T47D (cell line): ENCODE results near the gene SAP130.

Experiments used
- DNase-seq, 2 experiments: peaks; one replicate each; pipeline versions ENCODE4 v3.0.0 to v3.0.0-alpha.2; 2011 to 2012; ENCODE audit warnings: low read depth in 1 of 2, low spot score in 1 of 2
- JUND ChIP-seq: IDR thresholded peaks from 2 replicates; pipeline ENCODE4 v1.6.1; 2012; ENCODE audit warnings: low read depth
- in situ Hi-C: cut with HindIII; loops from 2 replicates; pipeline ENCODE4 v1.10.0; 2016; ENCODE audit warnings: low sequenced_read_pairs, low pct_unique_long_range_greater_than_20kb

SAP130 gene

DNA sequence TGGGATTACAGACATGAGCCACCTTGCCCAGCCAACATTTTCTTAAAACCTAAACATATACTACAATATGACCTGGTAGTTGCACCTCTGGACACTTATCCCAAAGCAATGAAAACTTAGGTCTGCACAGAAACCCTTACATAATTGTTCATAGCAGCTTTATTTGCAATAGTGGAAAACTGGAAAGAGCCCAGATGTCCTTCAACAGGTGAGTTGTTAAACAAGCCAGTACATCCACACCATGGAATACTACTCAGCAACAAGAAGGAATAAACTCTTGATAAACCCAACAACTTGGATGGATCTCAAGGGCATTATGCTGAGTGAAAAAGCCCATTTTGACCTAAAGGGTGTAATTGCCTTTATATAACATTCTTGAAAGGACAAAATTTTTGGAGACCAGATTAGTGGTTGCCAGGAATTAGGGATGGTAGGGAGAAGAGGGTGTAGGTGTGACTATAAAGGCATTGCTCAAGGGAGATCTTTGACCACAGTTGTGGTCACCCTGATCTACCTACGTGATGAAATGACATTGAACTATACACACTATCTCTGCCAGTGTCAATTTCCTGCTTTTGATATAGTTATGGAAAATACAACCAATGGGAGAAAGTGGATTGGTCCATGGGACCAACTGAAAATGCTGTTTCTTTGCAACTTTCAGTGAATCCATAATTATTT is 130.2 kb downstream of the SAP130 start:
- TF ChIP-seq JUND, result no peak
- no peak for DNase-seq
- in situ Hi-C loops, result no loop called here

- in situ Hi-C loops, result no loop called here
- DNase-seq, result no peak
- TF ChIP-seq JUND, result no peak
These were observed 134.4 kb downstream of the SAP130 start for GRCh38 chr2:127893494-127893893.

DNA sequence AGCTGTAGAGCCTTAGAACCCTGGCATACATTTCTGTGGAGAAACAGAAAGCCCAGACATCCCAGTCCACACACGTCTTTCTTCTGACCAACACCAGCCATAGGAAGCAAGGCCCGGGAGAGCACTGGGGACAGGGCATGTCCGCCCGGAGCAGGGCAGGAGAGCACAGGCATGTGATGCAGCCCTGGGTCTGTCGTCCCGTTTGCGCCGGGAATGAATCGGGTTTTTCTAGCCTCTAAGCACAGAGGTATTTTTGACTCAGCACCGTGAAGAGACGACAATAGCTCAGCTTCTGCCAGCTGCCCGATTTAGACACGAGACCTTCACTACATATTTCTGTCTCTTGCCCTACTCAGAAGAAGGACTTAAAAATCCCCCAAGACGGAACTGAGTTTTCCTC is 134.8 kb downstream of the SAP130 start:
- in situ Hi-C loops, result no loop called here
- TF ChIP-seq JUND, result no peak
- no peak for DNase-seq

GRCh38 chr2:127891811-127892210 is 136.0 kb downstream of the SAP130 start:
- no peak for DNase-seq
- in situ Hi-C loops, result no loop called here
- no peak for TF ChIP-seq JUND
